Neural crest cell (in vitro differentiated cells): ENCODE results near the gene TMEM181. TPM values are rescaled to one million over a fixed set of nuclear protein-coding genes. Genes with fewer than 3 reads are reported as not detected.

ENCODE experiments used
- DNase-seq: peaks from one replicate; pipeline ENCODE4 v3.0.0; 2021; ENCODE audit warnings: low read depth, mixed read lengths, low spot score
- H3K27ac Mint-ChIP-seq: one replicate; pipeline ENCODE4 v1.8.0; 2021; ENCODE audit warnings: mild to moderate bottlenecking, mixed read lengths; ENCODE audit not compliant: unreplicated experiment
- H3K27me3 Mint-ChIP-seq: 2 replicates; pipeline ENCODE4 v1.8.0; 2021; ENCODE audit warnings: low read depth, mild to moderate bottlenecking, mixed read lengths
- H3K36me3 Mint-ChIP-seq: 2 replicates; pipeline ENCODE4 v1.8.0; 2021; ENCODE audit warnings: low read depth, mild to moderate bottlenecking, mixed read lengths
- H3K4me1 Mint-ChIP-seq: 2 replicates; pipeline ENCODE4 v1.8.0; 2021; ENCODE audit warnings: mixed read lengths
- H3K4me3 Mint-ChIP-seq: one replicate; pipeline ENCODE4 v1.8.0; 2021; ENCODE audit warnings: mild to moderate bottlenecking, mixed read lengths
- H3K9me3 Mint-ChIP-seq: 2 replicates; pipeline ENCODE4 v1.8.0; 2021; ENCODE audit warnings: mixed read lengths
- CTCF ChIP-seq: fragments of 200-600 bp; sonication (generic); conservative IDR thresholded peaks from 2 replicates; pipeline ENCODE4 v1.5.0; 2021; ENCODE audit warnings: antibody characterized with exemption, mild to moderate bottlenecking
- total RNA-seq: library from RNA; stranded (reverse); gene quantifications from 2 replicates; pipeline ENCODE4 v1.2.1, GENCODE V29; 2021

TMEM181 gene
- total RNA-seq, 1 donor from 2014 or later: 23.9 TPM

- H3K4me1 Mint-ChIP-seq: peaks cover 5% of the 10 kb centered on the region
These were observed 100.5 kb downstream of the TMEM181 start for GRCh38 chr6:158660333-158660754.

GRCh38 chr6:158661156-158661685 lies 101.3 kb downstream of the TMEM181 start:
- TF ChIP-seq CTCF: no peak
- H3K4me1 Mint-ChIP-seq: peaks cover 5% of the 10 kb centered on the region
- H3K4me3 Mint-ChIP-seq: no peak overlapping the region
- no peaks in the 10 kb centered on the region for H3K9me3 Mint-ChIP-seq
- no peaks in the 10 kb centered on the region for H3K36me3 Mint-ChIP-seq
- no peak overlapping the region for H3K27ac Mint-ChIP-seq
- no peak for DNase-seq
- peaks cover 34% of the 10 kb centered on the region for H3K27me3 Mint-ChIP-seq

More at GRCh38 chr6:158660333-158660754, 100.5 kb downstream of the TMEM181 start:
- no peak overlapping the region for H3K4me3 Mint-ChIP-seq
- peak; percentile 69 for TF ChIP-seq CTCF
- no peaks in the 10 kb centered on the region for H3K9me3 Mint-ChIP-seq
- H3K36me3 Mint-ChIP-seq: no peaks in the 10 kb centered on the region
- H3K27me3 Mint-ChIP-seq: peaks cover 32% of the 10 kb centered on the region
- H3K27ac Mint-ChIP-seq: no peak overlapping the region
- no peak for DNase-seq

- no peak overlapping the region for H3K27ac Mint-ChIP-seq
- H3K4me1 Mint-ChIP-seq: peaks cover 5% of the 10 kb centered on the region
- TF ChIP-seq CTCF: no peak
- no peaks in the 10 kb centered on the region for H3K9me3 Mint-ChIP-seq
- peaks cover 47% of the 10 kb centered on the region for H3K27me3 Mint-ChIP-seq
- H3K4me3 Mint-ChIP-seq: no peak overlapping the region
- H3K36me3 Mint-ChIP-seq: no peaks in the 10 kb centered on the region
- no peak for DNase-seq
These were observed 102.7 kb downstream of the TMEM181 start for GRCh38 chr6:158662607-158662953.

GRCh38 chr6:158662954-158663624 lies 103.2 kb downstream of the TMEM181 start:
- peaks cover 49% of the 10 kb centered on the region for H3K27me3 Mint-ChIP-seq
- H3K27ac Mint-ChIP-seq: no peak overlapping the region
- H3K9me3 Mint-ChIP-seq: no peaks in the 10 kb centered on the region
- no peak for DNase-seq
- no peaks in the 10 kb centered on the region for H3K36me3 Mint-ChIP-seq
- peaks cover 5% of the 10 kb centered on the region for H3K4me1 Mint-ChIP-seq
- no peak for TF ChIP-seq CTCF
- no peak overlapping the region for H3K4me3 Mint-ChIP-seq

GRCh38 chr6:158663625-158664165 lies 103.8 kb downstream of the TMEM181 start:
- peaks cover 49% of the 10 kb centered on the region for H3K27me3 Mint-ChIP-seq
- no peaks in the 10 kb centered on the region for H3K9me3 Mint-ChIP-seq
- DNase-seq: no peak
- no peak overlapping the region for H3K27ac Mint-ChIP-seq
- no peak overlapping the region for H3K4me3 Mint-ChIP-seq
- no peaks in the 10 kb centered on the region for H3K36me3 Mint-ChIP-seq
- TF ChIP-seq CTCF: no peak
- peaks cover 5% of the 10 kb centered on the region for H3K4me1 Mint-ChIP-seq
